T-helper 17 cell (primary cell): Measurements from ENCODE around the gene CDV3. TPM values are rescaled to one million over a fixed set of nuclear protein-coding genes. Genes with fewer than 3 reads are reported as not detected.
"Not testable (repeated sequence)": the region's sequence is repeated elsewhere in the genome, so short reads cannot be mapped to it uniquely, and the experiment has no call there.

Source experiments
- ATAC-seq: fragments of 150-1000 bp; cut with Tn5 transposase; 2 replicates; pipeline ENCODE4 v1.10.0; 2021; ENCODE audit warnings: mild to moderate bottlenecking, moderate library complexity
- DNase-seq, 3 donors: peaks; one replicate each; pipeline versions ENCODE4 v3.0.0 to v3.0.0-alpha.2; 2020 to 2021
- H3K9me3 ChIP-seq: one replicate; pipeline ENCODE4 v1.7.0; 2013; ENCODE audit warnings: low read length, mild to moderate bottlenecking; ENCODE audit not compliant: control insufficient read depth, poor library complexity, severe bottlenecking
- H3K27ac Mint-ChIP-seq: one replicate; pipeline ENCODE4 v1.8.0; 2022; ENCODE audit warnings: mild to moderate bottlenecking, moderate library complexity, mixed read lengths
- H3K27me3 Mint-ChIP-seq: one replicate; pipeline ENCODE4 v1.8.0; 2022; ENCODE audit warnings: mixed read lengths
- H3K36me3 Mint-ChIP-seq: one replicate; pipeline ENCODE4 v1.8.0; 2022; ENCODE audit warnings: low read depth, mixed read lengths
- H3K4me1 Mint-ChIP-seq: one replicate; pipeline ENCODE4 v1.8.0; 2022; ENCODE audit warnings: mild to moderate bottlenecking, mixed read lengths
- H3K4me3 Mint-ChIP-seq: one replicate; pipeline ENCODE4 v1.8.0; 2022; ENCODE audit warnings: mild to moderate bottlenecking, moderate library complexity, mixed read lengths
- total RNA-seq, 4 donors: library from RNA in 2 of 4; stranded (reverse) in 2 of 4; gene quantifications; one replicate each; pipeline ENCODE4 v1.2.3 and lab custom pipeline; 2022 to 2026

Gene CDV3
- total RNA-seq, 2 donors from 2014 or later, result 196 to 239 TPM

DNA sequence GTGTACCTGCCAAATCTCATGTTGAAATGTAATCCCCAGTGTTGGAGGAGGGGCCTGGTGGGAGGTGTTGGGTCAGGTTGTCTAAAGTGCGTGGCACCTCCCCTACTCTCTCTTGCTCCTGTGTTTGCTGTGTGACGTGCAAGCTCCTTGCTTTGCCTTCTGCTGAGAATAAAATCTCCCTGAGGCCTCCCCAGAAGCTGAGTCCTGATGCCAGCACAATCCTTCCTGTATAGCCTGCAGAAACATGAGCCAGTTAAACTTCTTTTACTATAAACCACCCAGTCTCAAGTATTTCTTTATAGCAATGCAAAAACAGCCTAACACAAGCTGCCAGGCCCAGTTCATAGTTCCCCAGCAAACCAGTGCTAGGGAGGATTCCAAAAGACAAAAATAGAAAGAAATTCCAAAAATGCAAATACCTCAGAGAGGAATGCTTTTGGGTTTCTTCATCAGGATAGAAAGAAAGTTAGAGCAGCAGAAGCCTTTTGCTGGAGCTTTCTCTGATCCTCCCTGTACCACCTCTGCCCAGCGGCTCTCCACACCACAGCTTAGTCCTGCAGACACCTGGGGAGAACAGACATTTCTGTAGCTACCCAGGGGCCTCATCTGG is 25.9 kb upstream of the CDV3 start:
- ATAC-seq, result no peak
- H3K4me3 Mint-ChIP-seq, result no peak overlapping the region
- H3K36me3 Mint-ChIP-seq, result no peaks in the 10 kb centered on the region
- no peaks in the 10 kb centered on the region for H3K27me3 Mint-ChIP-seq
- no peaks in the 10 kb centered on the region for H3K4me1 Mint-ChIP-seq
- H3K27ac Mint-ChIP-seq, result no peak overlapping the region
- DNase-seq, result no peak
- no peaks in the 10 kb centered on the region for H3K9me3 ChIP-seq

DNA sequence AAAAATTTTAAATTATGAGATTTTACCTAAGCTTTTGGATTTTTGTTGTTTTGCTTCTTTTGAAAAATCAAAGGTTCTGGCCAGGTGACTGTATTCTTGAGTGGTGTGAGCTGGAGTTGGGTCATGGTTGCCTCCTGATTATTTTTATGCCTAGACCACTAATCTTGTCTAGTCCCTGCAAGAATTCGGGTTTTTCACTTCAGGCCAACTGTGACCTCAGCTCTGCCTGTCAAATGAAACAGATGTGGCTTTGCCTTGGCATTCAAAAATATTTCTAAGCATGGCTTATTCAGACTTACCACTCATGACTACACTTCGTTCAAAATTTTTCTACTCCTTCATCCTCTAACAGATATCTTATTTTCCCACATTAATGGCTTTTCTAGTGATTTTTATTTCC is 25.4 kb upstream of the CDV3 start:
- H3K9me3 ChIP-seq, result no peaks in the 10 kb centered on the region
- no peaks in the 10 kb centered on the region for H3K27me3 Mint-ChIP-seq
- no peak overlapping the region for H3K4me3 Mint-ChIP-seq
- ATAC-seq (no peak), DNase-seq (no peak)
- H3K36me3 Mint-ChIP-seq, result no peaks in the 10 kb centered on the region
- no peaks in the 10 kb centered on the region for H3K4me1 Mint-ChIP-seq
- H3K27ac Mint-ChIP-seq, result no peak overlapping the region

DNA sequence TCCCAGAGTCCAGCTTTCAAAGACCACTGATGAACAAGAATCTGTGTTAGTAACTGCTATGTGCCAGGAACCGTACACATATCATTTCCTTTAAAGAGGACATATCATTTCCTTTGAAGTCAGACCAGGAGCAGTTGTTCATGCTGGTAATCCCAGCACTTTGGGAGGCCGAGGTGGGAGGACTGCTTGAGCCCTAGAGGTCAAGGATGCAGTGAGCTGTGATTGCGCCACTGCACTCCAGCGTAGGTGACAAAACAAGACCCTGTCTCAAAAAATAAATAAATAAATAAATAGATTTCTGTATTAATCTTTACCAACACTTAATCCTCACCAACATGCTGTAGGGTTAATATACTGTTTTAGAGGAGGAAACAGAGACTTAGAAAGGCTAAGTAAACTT is 23.9 kb upstream of the CDV3 start:
- ATAC-seq (no peak), DNase-seq (no peak)
- no peaks in the 10 kb centered on the region for H3K36me3 Mint-ChIP-seq
- no peaks in the 10 kb centered on the region for H3K9me3 ChIP-seq
- no peak overlapping the region for H3K27ac Mint-ChIP-seq
- no peaks in the 10 kb centered on the region for H3K4me1 Mint-ChIP-seq
- H3K27me3 Mint-ChIP-seq, result no peaks in the 10 kb centered on the region
- no peak overlapping the region for H3K4me3 Mint-ChIP-seq

DNA sequence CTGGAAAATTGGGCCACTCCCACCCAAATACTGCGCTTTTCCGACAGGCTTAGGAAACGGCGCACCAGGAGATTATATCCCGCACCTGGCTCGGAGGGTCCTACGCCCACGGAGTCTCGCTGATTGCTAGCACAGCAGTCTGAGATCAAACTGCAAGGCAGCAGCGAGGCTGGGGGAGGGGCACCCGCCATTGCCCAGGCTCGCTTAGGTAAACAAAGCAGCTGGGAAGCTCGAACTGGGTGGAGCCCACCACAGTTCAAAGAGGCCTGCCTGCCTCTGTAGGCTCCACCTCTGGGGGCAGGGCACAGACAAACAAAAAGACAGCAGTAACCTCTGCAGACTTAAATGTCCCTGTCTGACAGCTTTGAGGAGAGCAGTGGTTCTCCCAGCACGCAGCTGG is 21.9 kb upstream of the CDV3 start:
- H3K4me3 Mint-ChIP-seq, H3K27ac Mint-ChIP-seq, H3K9me3 ChIP-seq, H3K36me3 Mint-ChIP-seq, H3K27me3 Mint-ChIP-seq, H3K4me1 Mint-ChIP-seq, DNase-seq, ATAC-seq: not testable (repeated sequence)

DNA sequence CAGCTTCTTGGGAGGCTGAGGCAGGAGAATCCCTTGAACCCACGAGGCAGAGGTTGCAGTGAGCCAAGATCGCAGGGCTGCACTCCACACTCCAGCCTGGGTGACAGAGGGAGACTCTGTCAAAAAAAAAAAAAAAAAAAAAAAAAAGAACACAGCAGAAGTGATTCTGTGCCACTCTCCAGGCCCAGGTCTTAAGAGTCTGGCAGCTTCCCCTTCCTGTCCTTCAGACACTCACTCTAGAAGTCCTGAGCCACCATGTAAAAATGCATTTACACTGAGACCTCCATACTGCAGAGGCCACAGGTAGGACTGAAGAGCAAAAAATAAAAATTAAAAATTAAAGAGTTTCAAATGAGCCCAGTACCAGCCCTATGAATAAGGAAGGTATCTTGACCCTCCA is 11.8 kb upstream of the CDV3 start:
- H3K4me1 Mint-ChIP-seq, result peaks cover 2% of the 10 kb centered on the region
- H3K27ac Mint-ChIP-seq, result no peak overlapping the region
- no peak for ATAC-seq
- no peaks in the 10 kb centered on the region for H3K36me3 Mint-ChIP-seq
- H3K4me3 Mint-ChIP-seq, result no peak overlapping the region
- no peaks in the 10 kb centered on the region for H3K9me3 ChIP-seq
- H3K27me3 Mint-ChIP-seq, result peaks cover 4% of the 10 kb centered on the region
- DNase-seq, result no peak

DNA sequence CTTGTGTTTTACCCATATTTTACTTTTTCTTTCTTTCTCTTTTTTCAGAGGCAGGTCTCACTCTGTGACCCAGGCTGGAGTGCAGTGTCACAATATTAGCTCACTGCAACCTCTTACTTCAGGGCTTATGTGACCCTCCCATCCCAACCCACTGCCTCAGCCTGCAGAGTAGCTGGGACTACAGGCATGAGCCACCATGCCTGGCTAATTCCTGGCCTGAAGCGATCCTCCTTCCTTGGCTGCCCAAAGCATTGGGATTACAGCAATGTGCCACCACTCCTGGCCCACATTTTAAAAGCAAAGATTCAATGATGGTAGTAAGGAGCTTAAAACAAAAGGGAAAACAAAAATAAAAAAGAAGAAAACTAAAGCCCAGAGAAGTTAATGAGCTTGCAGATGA is 11.1 kb upstream of the CDV3 start:
- H3K27ac Mint-ChIP-seq, result no peak overlapping the region
- H3K4me1 Mint-ChIP-seq, result peaks cover 2% of the 10 kb centered on the region
- H3K27me3 Mint-ChIP-seq, result peaks cover 4% of the 10 kb centered on the region

DNA sequence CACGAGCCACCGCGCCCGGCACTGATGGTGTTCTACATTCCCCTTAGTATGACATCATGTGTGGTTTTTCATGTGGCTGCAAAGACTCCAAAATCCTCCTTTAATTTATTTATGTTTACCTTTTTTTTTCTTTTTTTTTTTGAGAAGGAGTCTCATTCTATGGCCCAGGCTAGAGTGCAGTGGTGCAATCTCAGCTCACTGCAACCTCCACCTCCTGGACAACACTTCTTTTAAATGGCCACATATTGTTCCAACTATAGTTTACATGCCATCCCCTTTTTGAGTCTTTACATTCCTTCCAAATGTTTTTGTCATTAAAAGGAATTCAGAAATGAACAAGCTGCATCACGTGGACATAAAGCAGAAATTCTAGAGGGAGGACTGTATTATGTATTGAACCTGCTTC is 10.3 kb upstream of the CDV3 start:
- ATAC-seq (no peak), DNase-seq (no peak)
- H3K9me3 ChIP-seq, result no peaks in the 10 kb centered on the region
- Mint-ChIP-seq H3K36me3 (no peaks in the 10 kb centered on the region), H3K4me3 (no peak overlapping the region), H3K27ac (no peak overlapping the region), H3K27me3 (peaks cover 4% of the 10 kb centered on the region), H3K4me1 (peaks cover 2% of the 10 kb centered on the region)

More for the DNA sequence above, 11.1 kb upstream of the CDV3 start:
- DNase-seq (no peak), ATAC-seq (no peak)
- H3K9me3 ChIP-seq, result no peaks in the 10 kb centered on the region
- H3K36me3 Mint-ChIP-seq, result no peaks in the 10 kb centered on the region
- H3K4me3 Mint-ChIP-seq, result no peak overlapping the region

DNA sequence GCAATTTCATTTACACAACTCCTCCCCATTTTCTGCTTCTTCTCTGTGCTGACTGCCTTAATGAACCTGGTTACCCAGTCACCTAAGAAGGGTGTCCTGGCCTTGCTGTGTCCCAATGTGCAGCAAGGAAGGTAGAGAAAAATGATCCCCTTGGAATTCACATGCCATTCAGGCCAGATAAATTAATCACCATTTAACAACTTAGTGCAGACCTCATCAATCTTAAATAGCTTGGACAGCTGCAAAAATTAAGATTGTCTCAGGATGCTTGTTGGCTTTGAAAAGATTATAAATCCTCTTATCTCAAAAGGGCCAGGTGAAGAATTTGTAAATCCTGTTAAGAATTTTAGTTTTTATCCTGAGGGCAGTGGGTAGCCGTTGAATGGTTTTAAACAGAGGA is 9.7 kb upstream of the CDV3 start:
- no peak overlapping the region for H3K27ac Mint-ChIP-seq
- no peaks in the 10 kb centered on the region for H3K9me3 ChIP-seq
- ATAC-seq (no peak), DNase-seq (no peak)
- peaks cover 3% of the 10 kb centered on the region for H3K4me1 Mint-ChIP-seq
- H3K36me3 Mint-ChIP-seq, result no peaks in the 10 kb centered on the region
- H3K4me3 Mint-ChIP-seq, result no peak overlapping the region
- peaks cover 4% of the 10 kb centered on the region for H3K27me3 Mint-ChIP-seq

DNA sequence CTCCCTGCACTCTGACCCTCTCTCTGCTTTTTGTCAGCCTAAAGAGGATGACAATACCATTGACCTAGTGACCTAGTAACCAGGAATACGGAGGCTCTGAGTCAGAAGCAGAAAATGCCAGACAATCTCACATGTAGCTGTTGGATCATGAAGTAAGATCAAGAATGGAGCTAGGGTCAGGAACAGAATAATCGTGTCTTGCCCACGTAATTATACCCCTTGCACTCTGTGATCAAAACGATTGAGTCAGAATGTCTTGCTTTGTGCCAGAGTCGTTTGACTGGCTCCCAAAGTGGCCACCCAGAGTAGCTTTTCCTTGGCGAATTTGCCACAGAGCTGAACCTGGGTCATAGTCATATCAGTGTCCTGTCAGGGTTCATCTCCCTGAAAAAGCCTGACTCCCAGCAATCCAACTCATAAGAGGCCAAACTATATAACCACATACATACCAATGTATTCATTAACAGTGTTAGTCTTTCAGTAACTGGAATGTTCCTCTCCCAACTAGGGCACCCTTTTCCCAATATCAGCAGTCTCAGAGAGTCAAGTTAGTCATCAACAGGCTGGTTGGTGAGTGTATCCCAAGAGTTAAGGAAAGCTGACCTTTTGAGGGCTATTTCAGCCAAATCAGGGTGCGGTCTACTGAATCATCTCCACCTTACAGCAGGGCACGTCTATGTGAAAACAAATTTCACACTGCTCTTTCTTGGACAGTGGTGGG is 5.0 kb upstream of the CDV3 start:
- ATAC-seq (no peak), DNase-seq (no peak)
- Mint-ChIP-seq H3K27ac (peak overlapping the region; percentile 24), H3K27me3 (peaks cover 4% of the 10 kb centered on the region), H3K4me3 (no peak overlapping the region), H3K36me3 (no peaks in the 10 kb centered on the region), H3K4me1 (peaks cover 20% of the 10 kb centered on the region)
- H3K9me3 ChIP-seq, result no peaks in the 10 kb centered on the region

DNA sequence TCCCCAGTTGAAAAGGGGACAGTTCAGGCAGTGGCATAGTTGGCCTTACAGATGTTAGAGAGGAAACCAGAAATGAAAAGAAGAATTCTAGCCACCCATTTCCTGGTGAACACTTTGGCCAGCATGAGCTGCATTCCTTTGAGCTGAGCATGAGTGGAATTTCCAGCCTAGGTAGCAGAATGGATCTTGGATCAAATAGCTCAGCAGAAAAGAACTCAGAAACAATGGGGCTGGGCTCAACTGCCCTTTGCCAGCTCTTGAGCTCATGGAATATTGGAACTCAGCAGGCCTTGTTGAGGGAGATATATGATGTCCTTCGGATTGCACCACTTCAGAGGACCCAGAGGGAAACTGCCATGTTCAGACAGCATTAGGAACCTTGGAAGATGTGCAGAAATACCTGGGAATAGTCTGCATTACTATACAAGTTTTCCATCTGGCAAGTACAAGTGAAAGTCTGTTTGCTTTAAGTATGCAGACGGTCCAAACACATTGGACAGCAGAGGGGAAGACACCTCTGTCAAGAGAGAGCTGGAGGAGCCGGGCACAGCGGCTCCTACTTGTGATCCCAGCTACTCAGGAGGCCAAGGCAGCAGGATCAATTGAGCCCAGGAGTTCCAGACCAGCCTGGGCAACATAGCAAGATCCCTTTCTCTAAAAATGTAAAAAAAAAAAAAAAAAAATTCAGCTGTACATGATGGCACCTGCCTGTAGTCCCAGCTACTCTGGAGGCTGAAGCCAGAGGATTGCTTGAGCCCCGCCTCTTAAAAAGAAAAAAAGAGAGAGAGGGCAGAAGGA is 3.1 kb upstream of the CDV3 start:
- Mint-ChIP-seq H3K27me3 (no peaks in the 10 kb centered on the region), H3K27ac (peak overlapping the region; percentile 98), H3K4me3 (no peak overlapping the region), H3K36me3 (no peaks in the 10 kb centered on the region), H3K4me1 (peaks cover 23% of the 10 kb centered on the region)
- H3K9me3 ChIP-seq, result no peaks in the 10 kb centered on the region
- no peak for DNase-seq
- ATAC-seq, result no peak

DNA sequence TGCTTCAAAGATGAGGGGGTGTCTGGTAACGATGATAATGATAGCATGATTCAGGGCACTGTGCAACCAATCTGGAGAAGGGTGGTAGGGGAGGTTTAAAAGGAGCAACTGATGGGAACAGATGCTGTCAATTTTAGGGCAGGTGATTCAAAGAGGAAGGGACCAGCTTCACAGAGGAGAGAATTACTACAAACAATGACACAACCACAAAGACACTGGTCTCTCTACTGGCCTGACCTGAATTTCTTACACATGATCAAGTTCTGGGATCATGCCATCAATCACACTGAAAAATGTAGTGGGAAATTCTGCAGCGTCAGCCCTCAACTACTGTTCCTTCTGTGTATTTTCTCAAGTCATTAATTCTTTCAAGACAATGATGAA is 2.6 kb upstream of the CDV3 start:
- H3K27ac Mint-ChIP-seq, result peak overlapping the region; percentile 98
- peaks cover under 1% of the 10 kb centered on the region for H3K36me3 Mint-ChIP-seq
- H3K9me3 ChIP-seq, result no peaks in the 10 kb centered on the region
- ATAC-seq (no peak), DNase-seq (no peak)
- H3K4me3 Mint-ChIP-seq, result no peak overlapping the region
- peaks cover 24% of the 10 kb centered on the region for H3K4me1 Mint-ChIP-seq
- H3K27me3 Mint-ChIP-seq, result no peaks in the 10 kb centered on the region

DNA sequence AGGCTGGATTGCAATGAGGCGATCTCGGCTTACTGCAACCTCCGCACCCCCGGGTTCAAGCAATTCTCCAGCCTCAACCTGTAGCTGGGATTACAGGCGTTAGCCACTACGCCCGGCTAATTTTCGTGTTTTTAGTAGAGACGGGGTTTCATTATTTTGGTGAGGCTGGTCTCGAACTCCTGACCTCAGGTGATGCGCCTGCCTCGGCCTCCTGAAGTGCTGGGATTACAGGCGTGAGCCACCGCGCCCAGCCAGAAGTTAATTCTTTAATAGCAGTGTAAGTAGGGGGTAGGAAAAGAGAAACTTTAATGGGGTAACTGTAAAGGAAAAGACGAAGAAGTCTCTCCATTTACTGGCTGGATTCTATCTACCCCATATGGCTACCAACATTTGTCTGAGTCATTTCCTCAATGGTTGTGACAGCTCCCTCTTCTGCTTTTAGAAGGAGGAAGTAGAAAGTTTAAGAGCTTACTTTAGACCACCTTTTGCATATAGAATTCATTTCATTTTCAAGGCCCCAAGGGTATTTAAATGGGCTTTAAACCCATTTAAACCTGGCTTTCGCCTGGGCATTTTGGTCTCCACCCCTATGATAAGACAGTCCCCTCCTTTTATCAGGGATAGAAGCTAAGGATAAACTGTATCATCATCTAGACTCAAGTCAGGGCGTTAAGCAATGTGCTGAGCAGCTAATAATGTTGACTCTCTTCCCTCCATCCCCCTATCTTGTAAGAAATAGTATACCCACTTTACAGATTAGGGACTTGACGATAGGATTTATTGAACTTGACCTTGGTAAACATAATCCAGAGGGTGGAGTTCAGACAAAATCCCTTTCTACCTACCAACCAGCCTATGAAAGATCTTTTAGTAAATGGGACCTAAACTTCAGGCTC is 1.1 kb upstream of the CDV3 start:
- Mint-ChIP-seq H3K4me3 (peak overlapping the region; percentile 90), H3K27me3 (no peaks in the 10 kb centered on the region), H3K4me1 (peaks cover 37% of the 10 kb centered on the region), H3K36me3 (peaks cover 6% of the 10 kb centered on the region), H3K27ac (peak overlapping the region; percentile 98)
- ATAC-seq (no peak), DNase-seq (no peak)
- no peaks in the 10 kb centered on the region for H3K9me3 ChIP-seq
